LNCaP clone FGC (cell line): ENCODE data around the gene GCK.

ENCODE experiments used
- DNase-seq: peaks from one replicate; pipeline ENCODE4 v3.0.0-alpha.2; 2011; ENCODE audit warnings: low read depth
- H3K4me3 ChIP-seq: 2 replicates; pipeline ENCODE4 v1.5.1; 2011; ENCODE audit warnings: mild to moderate bottlenecking, low read depth, low read length, control low read depth
- CTCF ChIP-seq: IDR thresholded peaks from 2 replicates; pipeline ENCODE4 v1.5.1; 2012; ENCODE audit warnings: mild to moderate bottlenecking; ENCODE audit not compliant: control insufficient read depth, insufficient read depth; ENCODE audit errors: extremely low read depth

Gene GCK

GRCh38 chr7:44222776-44223261, 33.6 kb upstream of the GCK start:
- no peak for DNase-seq
- H3K4me3 ChIP-seq: no peak overlapping the region
- TF ChIP-seq CTCF: no peak

GRCh38 chr7:44222074-44222473, 32.8 kb upstream of the GCK start:
- no peak overlapping the region for H3K4me3 ChIP-seq
- no peak for TF ChIP-seq CTCF
- no peak for DNase-seq

GRCh38 chr7:44221231-44221791, 32.1 kb upstream of the GCK start:
- TF ChIP-seq CTCF: no peak
- H3K4me3 ChIP-seq: no peak overlapping the region
- no peak for DNase-seq

- DNase-seq: no peak
- no peak for TF ChIP-seq CTCF
- H3K4me3 ChIP-seq: no peak overlapping the region
These were observed 31.3 kb upstream of the GCK start for GRCh38 chr7:44220358-44221112.

- DNase-seq: no peak
- no peak overlapping the region for H3K4me3 ChIP-seq
- no peak for TF ChIP-seq CTCF
These were observed 30.8 kb upstream of the GCK start for GRCh38 chr7:44220046-44220357.

GRCh38 chr7:44219371-44220045, 30.3 kb upstream of the GCK start:
- no peak for TF ChIP-seq CTCF
- no peak for DNase-seq
- no peak overlapping the region for H3K4me3 ChIP-seq
